Subcutaneous adipose tissue (tissue), 4 donors: ENCODE data around the gene STX7. TPM values are rescaled to one million over a fixed set of nuclear protein-coding genes. Genes with fewer than 3 reads are reported as not detected.

Experiments used
- CTCF ChIP-seq: fragments of 450-650 bp; IDR thresholded peaks from one replicate; pipeline ENCODE4 v1.5.1; 2016; ENCODE audit warnings: low read depth, mild to moderate bottlenecking, control low read depth, antibody characterized with exemption, moderate library complexity
- total RNA-seq, 4 donors: library from RNA; depleted of rRNA; stranded (reverse); fragments of >200 nt; gene quantifications; one replicate each; pipeline ENCODE4 v1.1.0, GENCODE V29; 2016

Gene STX7
- total RNA-seq, 4 donors from 2014 or later, result 38.4 to 94.7 (median 57.1) TPM

DNA sequence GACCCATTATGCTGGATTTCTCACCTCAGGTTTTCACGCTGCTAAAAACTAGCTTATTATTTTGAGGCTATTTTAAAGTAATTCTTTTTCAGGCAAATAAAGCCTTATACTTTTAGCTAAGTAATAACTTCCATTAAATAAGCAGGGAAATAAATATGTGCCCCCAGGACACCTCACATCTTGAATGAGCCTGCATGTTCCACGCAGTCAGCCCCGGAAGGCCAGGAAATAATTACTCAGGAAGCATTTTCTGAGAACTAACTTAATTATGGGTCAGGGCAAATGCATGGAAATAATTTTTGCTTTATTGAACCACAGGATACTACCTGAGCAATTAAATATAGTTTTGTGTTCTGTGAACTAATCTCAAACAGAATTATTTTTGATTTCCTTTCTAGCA lies 41.1 kb downstream of the STX7 start:
- TF ChIP-seq CTCF, result no peak

DNA sequence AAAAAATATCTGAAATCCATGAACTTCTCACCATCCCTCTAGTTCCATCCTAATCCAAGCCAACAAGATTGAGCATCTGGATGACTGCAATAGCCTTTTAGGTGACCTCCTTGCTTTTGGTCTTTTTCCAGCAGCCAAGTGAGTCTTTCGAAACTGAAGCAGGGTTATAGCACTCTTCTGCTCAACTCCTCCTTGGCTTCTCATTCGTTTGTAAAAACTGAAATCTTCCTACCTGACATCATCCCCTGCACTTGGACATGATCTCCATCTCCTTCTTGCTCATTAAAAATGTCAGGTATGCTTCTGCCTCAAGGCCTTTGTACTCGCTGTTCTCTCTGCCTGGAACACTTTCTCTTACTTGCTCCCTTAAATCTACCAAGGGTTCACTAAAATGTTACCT lies 46.0 kb downstream of the STX7 start:
- no peak for TF ChIP-seq CTCF

DNA sequence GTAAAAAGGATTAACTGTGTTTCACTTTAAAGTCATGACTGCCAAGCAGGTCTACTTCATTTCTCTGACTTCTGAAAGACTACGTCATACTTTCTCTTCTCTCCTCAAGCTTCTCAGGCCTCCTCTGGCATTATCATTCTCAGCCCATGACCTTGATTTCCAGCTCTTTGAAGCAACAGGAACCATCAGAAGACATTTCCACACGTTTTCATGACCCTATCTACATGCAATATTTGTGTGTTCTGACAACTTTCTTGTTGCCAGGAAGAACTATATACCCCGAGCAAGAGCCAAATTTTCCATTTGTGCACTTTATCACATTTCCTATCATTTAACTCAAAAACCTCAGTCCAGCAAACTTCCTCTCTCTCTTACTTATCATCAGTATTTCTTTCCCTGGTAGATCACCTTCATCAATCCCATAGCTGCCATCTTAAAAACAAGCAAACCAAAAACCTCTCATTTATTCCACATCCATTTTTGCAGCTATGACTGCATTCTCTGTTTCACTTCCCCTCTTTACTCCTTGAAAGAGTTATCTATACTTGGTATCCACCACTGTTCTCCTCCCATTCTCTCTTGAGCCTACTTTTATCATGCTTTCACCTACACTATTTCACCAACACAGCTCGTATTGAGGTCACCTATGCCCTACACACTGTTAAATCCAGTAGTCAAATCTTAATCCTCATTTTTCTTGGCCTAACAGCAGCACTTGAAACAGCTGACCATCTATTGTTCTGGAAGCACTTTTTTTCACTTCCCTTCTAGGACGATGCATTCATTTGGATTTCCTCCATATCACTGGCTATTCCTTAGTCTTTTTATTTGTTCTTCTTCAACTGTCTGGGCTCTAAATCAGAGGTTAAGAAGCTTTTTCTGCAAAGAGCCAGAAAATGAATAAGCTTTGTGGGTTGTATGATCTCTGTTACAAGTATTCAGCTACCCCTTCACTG lies 47.1 kb downstream of the STX7 start:
- TF ChIP-seq CTCF, result no peak

DNA sequence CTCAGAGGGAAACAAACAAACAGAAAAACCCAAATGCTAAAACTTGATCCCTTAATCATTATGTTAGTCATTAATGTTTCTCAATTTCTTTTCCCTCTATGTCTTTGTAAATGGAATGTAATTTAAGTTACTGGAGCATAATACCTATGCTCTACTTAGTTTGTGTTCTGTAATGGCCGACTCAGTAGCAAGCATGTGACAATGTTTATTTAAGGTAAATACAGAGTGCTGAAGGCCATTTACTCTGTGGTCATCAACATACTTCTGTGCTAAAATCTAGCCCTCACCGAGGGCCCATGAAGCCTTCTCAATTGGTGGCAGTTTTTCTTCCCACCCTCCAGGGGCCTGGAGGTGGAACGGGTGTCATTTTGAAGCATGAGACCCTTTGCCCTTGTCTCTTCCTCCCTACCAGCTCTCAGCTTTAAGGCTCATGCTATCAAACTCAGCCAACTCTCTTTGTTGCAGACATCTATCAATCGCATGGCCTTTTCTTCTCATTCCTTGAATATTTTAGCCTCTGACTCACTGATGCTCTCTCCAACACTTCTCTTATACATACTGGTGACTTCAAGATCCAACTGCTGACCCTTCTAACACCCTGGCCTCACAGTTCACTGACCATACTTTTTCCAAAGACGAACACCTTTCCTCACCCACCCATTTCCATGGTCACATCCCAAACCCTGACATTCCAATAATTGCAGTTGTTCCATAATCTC lies 48.2 kb downstream of the STX7 start:
- TF ChIP-seq CTCF, result no peak

GRCh38 chr6:132461958-132462357 lies 51.0 kb downstream of the STX7 start:
- TF ChIP-seq CTCF, result no peak

GRCh38 chr6:132459605-132459952 lies 53.3 kb downstream of the STX7 start:
- no peak for TF ChIP-seq CTCF

GRCh38 chr6:132458887-132459604 lies 53.9 kb downstream of the STX7 start:
- no peak for TF ChIP-seq CTCF
